IPS-18a (cell line): ENCODE measurements around the gene ATXN7L2.

Source experiments
- H3K27ac ChIP-seq: one replicate; pipeline ENCODE4 v1.5.1; 2013; ENCODE audit warnings: low read length
- H3K27me3 ChIP-seq: one replicate; pipeline ENCODE4 v1.6.1; 2013; ENCODE audit warnings: mild to moderate bottlenecking, low read length; ENCODE audit not compliant: control insufficient read depth, insufficient read depth
- H3K36me3 ChIP-seq: one replicate; pipeline ENCODE4 v1.6.1; 2013; ENCODE audit warnings: low read depth, low read length; ENCODE audit not compliant: control insufficient read depth
- H3K4me1 ChIP-seq: one replicate; pipeline ENCODE4 v1.6.1; 2013; ENCODE audit warnings: low read depth, low read length; ENCODE audit not compliant: control insufficient read depth
- H3K4me3 ChIP-seq: one replicate; pipeline ENCODE4 v1.5.1; 2013; ENCODE audit warnings: low read length
- H3K9ac ChIP-seq: one replicate; pipeline ENCODE4 v1.6.1; 2013; ENCODE audit warnings: mild to moderate bottlenecking, low read length, moderate library complexity
- H3K9me3 ChIP-seq: one replicate; pipeline ENCODE4 v1.6.1; 2013; ENCODE audit warnings: low read depth, low read length; ENCODE audit not compliant: control insufficient read depth

Gene ATXN7L2

GRCh38 chr1:109477821-109478220 lies 5.9 kb upstream of the ATXN7L2 start:
- peaks cover 6% of the 10 kb centered on the region for H3K27me3 ChIP-seq
- H3K9me3 ChIP-seq: no peaks in the 10 kb centered on the region
- no peak overlapping the region for H3K4me3 ChIP-seq
- H3K9ac ChIP-seq: no peak overlapping the region
- peaks cover under 1% of the 10 kb centered on the region for H3K4me1 ChIP-seq
- no peak overlapping the region for H3K27ac ChIP-seq
- H3K36me3 ChIP-seq: no peaks in the 10 kb centered on the region

GRCh38 chr1:109478806-109479205 lies 4.9 kb upstream of the ATXN7L2 start:
- H3K27me3 ChIP-seq: peaks cover 6% of the 10 kb centered on the region

GRCh38 chr1:109479311-109479710 lies 4.4 kb upstream of the ATXN7L2 start:
- no peak overlapping the region for H3K4me3 ChIP-seq
- H3K4me1 ChIP-seq: peaks cover 4% of the 10 kb centered on the region
- H3K9ac ChIP-seq: no peak overlapping the region
- no peaks in the 10 kb centered on the region for H3K36me3 ChIP-seq
- no peak overlapping the region for H3K27ac ChIP-seq
- peaks cover 6% of the 10 kb centered on the region for H3K27me3 ChIP-seq
- H3K9me3 ChIP-seq: no peaks in the 10 kb centered on the region

More at GRCh38 chr1:109478806-109479205, 4.9 kb upstream of the ATXN7L2 start:
- H3K27ac ChIP-seq: no peak overlapping the region
- no peaks in the 10 kb centered on the region for H3K36me3 ChIP-seq
- no peak overlapping the region for H3K9ac ChIP-seq
- H3K9me3 ChIP-seq: no peaks in the 10 kb centered on the region
- no peak overlapping the region for H3K4me3 ChIP-seq
- H3K4me1 ChIP-seq: peaks cover 4% of the 10 kb centered on the region

GRCh38 chr1:109479901-109480300 lies 3.8 kb upstream of the ATXN7L2 start:
- no peak overlapping the region for H3K4me3 ChIP-seq
- H3K9ac ChIP-seq: no peak overlapping the region
- no peaks in the 10 kb centered on the region for H3K9me3 ChIP-seq
- peaks cover 4% of the 10 kb centered on the region for H3K4me1 ChIP-seq
- no peak overlapping the region for H3K27ac ChIP-seq
- peaks cover 6% of the 10 kb centered on the region for H3K27me3 ChIP-seq
- H3K36me3 ChIP-seq: no peaks in the 10 kb centered on the region

GRCh38 chr1:109481646-109482045 lies 2.1 kb upstream of the ATXN7L2 start:
- H3K27me3 ChIP-seq: peaks cover 6% of the 10 kb centered on the region

GRCh38 chr1:109482242-109482641 lies 1.5 kb upstream of the ATXN7L2 start:
- Histone ChIP-seq H3K9ac (no peak overlapping the region), H3K9me3 (no peaks in the 10 kb centered on the region), H3K27me3 (peaks cover 6% of the 10 kb centered on the region), H3K4me3 (no peak overlapping the region), H3K4me1 (peaks cover 10% of the 10 kb centered on the region), H3K36me3 (no peaks in the 10 kb centered on the region), H3K27ac (no peak overlapping the region)

More at GRCh38 chr1:109481646-109482045, 2.1 kb upstream of the ATXN7L2 start:
- Histone ChIP-seq H3K9me3 (no peaks in the 10 kb centered on the region), H3K4me1 (peaks cover 10% of the 10 kb centered on the region), H3K9ac (no peak overlapping the region), H3K36me3 (no peaks in the 10 kb centered on the region), H3K27ac (no peak overlapping the region), H3K4me3 (no peak overlapping the region)

GRCh38 chr1:109482791-109483671 lies 674 bp upstream of the ATXN7L2 start:
- H3K9ac ChIP-seq: no peak overlapping the region
- no peaks in the 10 kb centered on the region for H3K9me3 ChIP-seq
- peak overlapping the region; percentile 86 for H3K4me3 ChIP-seq

GRCh38 chr1:109484519-109484975 lies 842 bp downstream of the ATXN7L2 start:
- Histone ChIP-seq H3K27me3 (peaks cover 6% of the 10 kb centered on the region), H3K27ac (no peak overlapping the region), H3K4me1 (peaks cover 10% of the 10 kb centered on the region), H3K9me3 (no peaks in the 10 kb centered on the region), H3K36me3 (peaks cover 5% of the 10 kb centered on the region), H3K4me3 (peak overlapping the region; percentile 79), H3K9ac (peak overlapping the region; percentile 79)

More at GRCh38 chr1:109482791-109483671, 674 bp upstream of the ATXN7L2 start:
- Histone ChIP-seq H3K36me3 (no peaks in the 10 kb centered on the region), H3K4me1 (peaks cover 10% of the 10 kb centered on the region), H3K27ac (no peak overlapping the region), H3K27me3 (peaks cover 6% of the 10 kb centered on the region)

- Histone ChIP-seq H3K27me3 (peaks cover 6% of the 10 kb centered on the region), H3K9ac (peak overlapping the region; percentile 79), H3K9me3 (no peaks in the 10 kb centered on the region), H3K4me1 (peaks cover 10% of the 10 kb centered on the region), H3K4me3 (peak overlapping the region; percentile 79), H3K36me3 (peaks cover 5% of the 10 kb centered on the region), H3K27ac (no peak overlapping the region)
Measured at GRCh38 chr1:109485001-109485400, 1.3 kb downstream of the ATXN7L2 start.

GRCh38 chr1:109487261-109487660 lies 3.6 kb downstream of the ATXN7L2 start:
- Histone ChIP-seq H3K9me3 (no peaks in the 10 kb centered on the region), H3K9ac (no peak overlapping the region), H3K27me3 (peaks cover 2% of the 10 kb centered on the region), H3K27ac (no peak overlapping the region), H3K4me3 (no peak overlapping the region), H3K36me3 (peaks cover 9% of the 10 kb centered on the region), H3K4me1 (peaks cover 10% of the 10 kb centered on the region)

GRCh38 chr1:109488201-109488600 lies 4.5 kb downstream of the ATXN7L2 start:
- Histone ChIP-seq H3K9ac (no peak overlapping the region), H3K4me1 (peaks cover 6% of the 10 kb centered on the region), H3K27me3 (no peaks in the 10 kb centered on the region), H3K9me3 (no peaks in the 10 kb centered on the region), H3K27ac (no peak overlapping the region), H3K36me3 (peaks cover 9% of the 10 kb centered on the region), H3K4me3 (no peak overlapping the region)

- Histone ChIP-seq H3K27me3 (no peaks in the 10 kb centered on the region), H3K9ac (no peak overlapping the region), H3K36me3 (peaks cover 9% of the 10 kb centered on the region), H3K4me3 (no peak overlapping the region), H3K9me3 (no peaks in the 10 kb centered on the region), H3K27ac (no peak overlapping the region), H3K4me1 (peaks cover 9% of the 10 kb centered on the region)
Measured at GRCh38 chr1:109488696-109489095, 5.0 kb downstream of the ATXN7L2 start.
